GM21367 (cell line): ENCODE data around the gene PDE3A.
"Not testable (repeated sequence)": the region's sequence is repeated elsewhere in the genome, so short reads cannot be mapped to it uniquely, and the experiment has no call there.

Experiments used
- ATAC-seq: cut with Tn5 transposase; IDR thresholded peaks from one replicate; pipeline ENCODE4 v1.9.1; 2021; ENCODE audit not compliant: unreplicated experiment

Gene PDE3A

DNA sequence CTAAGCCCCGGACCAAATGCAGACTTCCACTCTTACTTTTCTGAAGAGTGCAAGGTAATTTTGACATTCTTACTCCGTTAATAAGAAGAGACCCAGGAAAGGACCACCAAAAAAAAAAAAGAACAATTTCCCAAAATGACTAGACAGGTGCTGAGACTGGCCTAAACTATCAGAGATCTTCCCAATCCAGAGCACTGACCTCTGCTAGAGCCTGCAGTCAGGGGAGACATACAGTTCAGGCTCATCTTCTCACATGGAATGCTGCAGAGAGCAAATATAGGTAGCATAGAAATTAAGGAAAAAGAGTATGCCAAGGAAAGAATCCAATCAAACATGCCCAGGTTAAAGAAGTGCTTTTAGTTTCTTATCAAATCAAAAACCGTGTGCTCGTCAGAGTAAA is 177.9 kb downstream of the PDE3A start:
- no peak for ATAC-seq

DNA sequence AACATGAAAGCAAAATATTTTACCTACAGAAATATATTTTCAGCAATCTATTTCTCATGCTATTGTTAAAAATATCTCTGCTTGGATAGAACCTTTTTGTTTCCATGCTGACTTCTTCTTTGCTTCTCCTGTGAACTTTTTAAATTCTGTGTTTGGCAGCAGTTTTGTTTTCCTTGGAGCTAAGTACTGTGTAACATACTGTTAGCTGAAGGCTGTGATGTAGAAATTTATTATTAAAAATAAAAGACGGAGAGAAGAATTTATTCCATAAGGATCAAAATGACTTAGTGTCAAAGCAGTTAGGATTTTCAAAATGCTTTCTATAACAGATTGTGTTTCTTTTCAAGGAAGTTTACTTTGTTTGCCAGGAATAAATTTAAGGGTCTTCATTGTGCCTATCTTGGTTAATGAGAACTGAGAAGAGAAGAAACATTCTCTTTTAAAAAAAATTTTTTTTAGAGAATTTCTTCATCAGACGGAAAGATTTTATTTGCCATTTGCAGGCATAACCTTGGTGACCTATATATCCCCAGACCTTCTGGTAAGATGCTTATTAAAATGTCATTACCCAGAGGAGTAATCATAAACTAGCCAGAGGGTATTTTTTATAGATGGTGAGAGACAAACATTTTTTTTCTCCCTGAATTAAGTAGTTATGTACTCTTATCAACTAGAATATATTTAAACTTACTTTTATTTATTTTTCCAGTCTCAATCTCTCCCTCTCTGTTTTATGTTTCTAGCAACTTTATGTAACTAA is 179.7 kb downstream of the PDE3A start:
- ATAC-seq: no peak

DNA sequence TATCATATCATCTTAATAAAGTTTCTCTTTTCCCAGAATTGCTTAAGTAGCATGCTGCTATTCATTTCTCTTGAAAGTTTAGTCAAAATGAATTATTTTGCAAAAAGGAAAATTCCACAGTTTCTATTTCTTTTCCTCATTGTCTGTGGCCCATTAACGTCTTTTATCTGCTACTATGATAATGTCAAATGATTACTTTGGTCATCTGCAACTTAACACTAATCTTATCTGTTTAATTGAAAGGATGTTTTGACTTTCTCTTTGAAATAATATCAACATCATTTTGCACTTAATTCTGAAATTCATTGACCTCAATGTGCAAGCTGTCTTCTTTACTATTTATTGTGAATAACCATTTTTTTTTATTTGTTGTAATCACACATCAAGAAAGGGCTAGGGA is 180.3 kb downstream of the PDE3A start:
- ATAC-seq: no peak

GRCh38 chr12:20549108-20549719 is 180.9 kb downstream of the PDE3A start:
- ATAC-seq: no peak

DNA sequence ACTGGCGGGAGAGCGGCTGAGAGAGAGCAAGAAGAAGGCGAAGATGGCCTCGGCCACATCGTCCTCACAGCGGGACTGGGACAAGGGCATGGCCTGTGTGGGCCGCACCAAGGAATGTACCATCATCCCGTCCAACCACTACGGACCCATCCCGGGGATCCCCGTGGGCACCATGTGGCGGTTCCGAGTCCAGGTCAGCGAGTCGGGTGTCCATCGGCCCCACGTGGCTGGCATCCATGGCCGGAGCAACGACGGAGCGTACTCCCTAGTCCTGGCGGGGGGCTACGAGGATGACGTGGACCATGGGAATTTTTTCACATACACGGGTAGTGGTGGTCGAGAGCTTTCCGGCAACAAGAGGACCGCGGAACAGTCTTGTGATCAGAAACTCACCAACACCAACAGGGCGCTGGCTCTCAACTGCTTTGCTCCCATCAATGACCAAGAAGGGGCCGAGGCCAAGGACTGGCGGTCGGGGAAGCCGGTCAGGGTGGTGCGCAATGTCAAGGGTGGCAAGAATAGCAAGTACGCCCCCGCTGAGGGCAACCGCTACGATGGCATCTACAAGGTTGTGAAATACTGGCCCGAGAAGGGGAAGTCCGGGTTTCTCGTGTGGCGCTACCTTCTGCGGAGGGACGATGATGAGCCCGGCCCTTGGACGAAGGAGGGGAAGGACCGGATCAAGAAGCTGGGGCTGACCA is 183.6 kb downstream of the PDE3A start:
- ATAC-seq: not testable (repeated sequence)

DNA sequence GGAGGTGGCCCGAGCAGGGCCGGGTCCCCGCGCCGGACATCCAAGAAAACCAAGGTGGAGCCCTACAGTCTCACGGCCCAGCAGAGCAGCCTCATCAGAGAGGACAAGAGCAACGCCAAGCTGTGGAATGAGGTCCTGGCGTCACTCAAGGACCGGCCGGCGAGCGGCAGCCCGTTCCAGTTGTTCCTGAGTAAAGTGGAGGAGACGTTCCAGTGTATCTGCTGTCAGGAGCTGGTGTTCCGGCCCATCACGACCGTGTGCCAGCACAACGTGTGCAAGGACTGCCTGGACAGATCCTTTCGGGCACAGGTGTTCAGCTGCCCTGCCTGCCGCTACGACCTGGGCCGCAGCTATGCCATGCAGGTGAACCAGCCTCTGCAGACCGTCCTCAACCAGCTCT is 184.2 kb downstream of the PDE3A start:
- ATAC-seq: not testable (repeated sequence)

DNA sequence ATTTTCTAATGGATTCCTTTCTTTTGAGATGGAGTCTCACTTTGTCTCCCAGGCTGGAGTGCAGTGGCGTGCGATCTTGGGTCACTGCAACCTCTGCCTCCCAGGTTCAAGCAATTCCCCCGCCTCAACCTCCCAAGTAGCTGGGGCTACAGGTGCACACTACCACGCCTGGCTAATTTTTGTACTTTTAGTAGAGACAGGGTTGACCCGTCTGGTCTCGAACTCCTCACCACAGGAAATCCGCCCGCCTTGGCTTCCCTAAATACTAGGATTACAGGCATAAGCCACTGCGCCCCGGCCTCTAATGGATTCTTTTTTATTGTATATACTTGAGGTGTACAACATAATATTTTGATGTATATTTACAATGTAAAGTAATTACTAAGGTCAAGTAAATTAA is 186.7 kb downstream of the PDE3A start:
- no peak for ATAC-seq

GRCh38 chr12:20555771-20556170 is 187.4 kb downstream of the PDE3A start:
- ATAC-seq: no peak

DNA sequence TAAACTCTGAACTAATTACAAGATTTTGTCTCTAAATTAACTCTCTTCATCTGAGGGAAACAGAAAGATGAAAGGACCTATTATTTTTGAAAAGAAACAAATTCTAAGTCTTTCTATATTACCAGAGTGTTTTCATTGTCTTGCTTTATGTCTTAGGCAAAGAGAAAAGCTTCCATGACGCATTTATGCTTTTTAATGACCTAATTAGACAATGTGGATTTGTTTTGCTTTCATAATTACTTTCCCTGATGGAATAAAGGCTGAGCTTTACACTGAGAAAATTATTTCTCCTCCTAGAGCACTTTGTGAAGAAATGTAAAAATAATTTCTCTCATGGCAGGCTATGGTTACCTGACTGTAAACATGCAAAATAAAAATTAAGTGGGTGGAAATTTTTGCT is 188.8 kb downstream of the PDE3A start:
- no peak for ATAC-seq

- ATAC-seq: no peak
Measured at GRCh38 chr12:20560935-20561334, 192.6 kb downstream of the PDE3A start.

- no peak for ATAC-seq
Measured at GRCh38 chr12:20561871-20562270, 193.5 kb downstream of the PDE3A start.

DNA sequence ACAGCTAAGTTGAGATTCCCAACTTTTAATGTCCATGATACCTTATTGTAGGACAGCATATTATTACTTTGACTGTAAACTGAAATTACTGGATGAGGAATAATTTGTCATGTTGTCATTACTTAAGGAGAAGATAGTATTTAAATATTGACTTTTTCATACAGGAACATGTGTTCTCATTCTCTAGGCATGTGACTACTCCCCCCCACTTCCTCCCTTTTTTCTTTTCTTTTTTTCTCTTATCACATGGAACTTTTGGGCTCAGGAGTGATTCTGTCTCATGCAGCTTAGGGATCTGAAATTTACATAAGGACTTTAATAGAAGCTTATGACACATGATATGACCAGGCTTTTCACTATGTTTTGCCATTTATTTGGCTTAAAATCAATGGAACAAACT is 199.1 kb downstream of the PDE3A start:
- ATAC-seq: no peak

DNA sequence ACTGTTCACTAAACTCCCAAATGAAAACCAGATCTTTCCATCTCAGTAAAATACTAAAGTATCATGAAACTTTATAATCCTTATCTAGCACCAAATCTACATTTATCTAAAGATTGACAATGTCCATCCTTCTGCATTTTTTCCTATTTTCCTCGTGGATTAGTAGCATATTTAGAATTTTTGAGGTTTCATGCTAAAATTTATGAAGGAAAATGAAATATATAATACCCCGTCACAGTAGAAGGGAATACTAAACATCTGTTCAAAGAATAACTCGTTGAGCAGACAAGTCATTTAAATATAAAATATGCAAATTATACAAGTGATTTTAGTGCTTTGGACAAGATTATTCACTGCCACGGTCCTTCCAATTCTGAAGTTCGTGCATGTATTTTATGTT is 204.1 kb downstream of the PDE3A start:
- ATAC-seq: no peak

DNA sequence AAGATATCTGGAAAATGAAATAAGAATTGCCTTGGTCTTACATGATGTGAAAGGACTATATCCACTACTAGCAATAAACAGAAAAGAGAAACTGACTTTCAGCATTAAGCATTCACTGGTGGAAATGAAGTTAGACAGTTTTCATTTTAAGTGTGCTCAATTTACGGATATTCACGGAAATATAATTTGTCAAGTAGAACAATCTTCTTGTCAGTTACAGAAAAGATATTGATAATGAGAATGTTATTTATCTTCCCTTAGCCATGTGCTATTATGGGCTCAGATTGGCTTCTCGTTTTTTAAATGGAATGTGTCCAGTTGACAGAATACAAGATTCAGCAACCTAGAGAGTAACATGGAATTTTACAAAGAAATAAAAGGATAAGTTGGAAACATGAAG is 208.2 kb downstream of the PDE3A start:
- ATAC-seq: no peak

- no peak for ATAC-seq
Measured at GRCh38 chr12:20577054-20577453, 208.7 kb downstream of the PDE3A start.

GRCh38 chr12:20578142-20578541 is 209.8 kb downstream of the PDE3A start:
- no peak for ATAC-seq

GRCh38 chr12:20585055-20585625 is 216.8 kb downstream of the PDE3A start:
- ATAC-seq: no peak

- ATAC-seq: no peak
Measured at GRCh38 chr12:20585913-20586312, 217.6 kb downstream of the PDE3A start.

- no peak for ATAC-seq
Measured at GRCh38 chr12:20588042-20588441, 219.7 kb downstream of the PDE3A start.

DNA sequence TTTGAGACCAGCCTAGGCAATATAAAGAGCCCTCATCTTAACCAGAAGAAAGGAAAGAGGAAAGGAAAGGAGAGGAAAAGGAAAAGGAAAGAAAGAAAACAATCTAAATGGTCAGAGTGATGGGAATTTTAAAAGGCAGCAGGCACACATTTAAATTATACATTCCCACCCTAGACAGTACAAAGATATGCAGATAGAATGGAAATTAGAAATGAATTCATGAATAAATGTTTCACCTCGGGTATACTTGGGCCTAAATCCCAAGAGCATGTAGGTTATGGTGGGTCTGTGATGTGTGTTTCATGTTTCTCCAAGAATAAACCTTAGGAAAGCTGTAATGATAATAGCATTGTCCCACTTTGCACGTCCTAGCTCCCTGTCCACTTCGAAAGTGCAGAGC is 222.2 kb downstream of the PDE3A start:
- ATAC-seq: no peak

DNA sequence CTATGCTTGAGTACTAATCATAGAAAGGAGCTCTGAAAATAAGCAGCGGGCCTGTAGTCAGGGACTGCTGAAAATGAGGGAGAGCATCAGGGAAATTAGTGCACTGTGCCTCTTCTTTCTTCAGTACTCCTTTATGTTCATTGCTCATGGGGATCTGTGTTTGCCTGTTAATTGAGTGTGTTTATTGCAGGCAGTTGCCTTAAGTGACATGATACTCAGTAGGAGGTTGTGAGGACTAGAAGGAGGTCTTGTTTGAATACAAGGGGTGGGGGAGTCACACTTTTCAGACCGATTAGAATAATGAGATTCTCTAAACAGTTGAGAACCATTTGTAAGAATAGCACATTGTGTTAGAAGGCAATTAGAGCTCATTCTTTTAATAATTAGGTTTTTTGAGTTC is 224.2 kb downstream of the PDE3A start:
- no peak for ATAC-seq

GRCh38 chr12:20593611-20594010 is 225.3 kb downstream of the PDE3A start:
- ATAC-seq: no peak
